Measurements from ENCODE around the gene MAD1L1. TPM values are rescaled to one million over a fixed set of nuclear protein-coding genes. Genes with fewer than 3 reads are reported as not detected.

MAD1L1 gene
- total RNA-seq, 2 donors from 2014 or later = 51.2 to 63.8 TPM

- Mint-ChIP-seq H3K27ac (no peak overlapping the region), H3K4me1 (ENCODE audit: low read depth) (peaks cover under 1% of the 10 kb centered on the region), H3K4me3 (no peak overlapping the region), H3K36me3 (ENCODE audit: insufficient read depth in 2 of 2) (no peaks in the 10 kb centered on the region), H3K9me3 (no peaks in the 10 kb centered on the region), H3K27me3 (ENCODE audit: low read depth) (no peaks in the 10 kb centered on the region)
- no peak for DNase-seq
- no peak for ATAC-seq (replicated peaks in 1 of 2)
These were observed 324.9 kb downstream of the MAD1L1 start for GRCh38 chr7:1907751-1908365.

- DNase-seq (no peak), ATAC-seq (replicated peaks in 1 of 2) (no peak)
- Mint-ChIP-seq H3K4me3 (no peak overlapping the region), H3K36me3 (ENCODE audit: insufficient read depth in 2 of 2) (no peaks in the 10 kb centered on the region), H3K4me1 (ENCODE audit: low read depth) (no peaks in the 10 kb centered on the region), H3K27me3 (ENCODE audit: low read depth) (no peaks in the 10 kb centered on the region), H3K9me3 (no peaks in the 10 kb centered on the region), H3K27ac (no peak overlapping the region)
These were observed 325.6 kb downstream of the MAD1L1 start for GRCh38 chr7:1906988-1907745.

GRCh38 chr7:1906087-1906830, 326.5 kb downstream of the MAD1L1 start:
- Mint-ChIP-seq H3K4me3 (no peak overlapping the region), H3K36me3 (ENCODE audit: insufficient read depth in 2 of 2) (no peaks in the 10 kb centered on the region), H3K27me3 (ENCODE audit: low read depth) (no peaks in the 10 kb centered on the region), H3K9me3 (no peaks in the 10 kb centered on the region), H3K4me1 (ENCODE audit: low read depth) (no peaks in the 10 kb centered on the region), H3K27ac (no peak overlapping the region)
- DNase-seq (no peak), ATAC-seq (replicated peaks in 1 of 2) (no peak)

GRCh38 chr7:1902231-1902855, 330.4 kb downstream of the MAD1L1 start:
- no peaks in the 10 kb centered on the region for H3K27me3 Mint-ChIP-seq (ENCODE audit: low read depth)

GRCh38 chr7:1901431-1902210, 331.1 kb downstream of the MAD1L1 start:
- ATAC-seq (replicated peaks in 1 of 2) (no peak), DNase-seq (no peak)
- H3K27me3 Mint-ChIP-seq (ENCODE audit: low read depth) = no peaks in the 10 kb centered on the region
- H3K9me3 Mint-ChIP-seq = no peaks in the 10 kb centered on the region
- no peaks in the 10 kb centered on the region for H3K36me3 Mint-ChIP-seq (ENCODE audit: insufficient read depth in 2 of 2)
- no peaks in the 10 kb centered on the region for H3K4me1 Mint-ChIP-seq (ENCODE audit: low read depth)
- no peak overlapping the region for H3K4me3 Mint-ChIP-seq
- no peak overlapping the region for H3K27ac Mint-ChIP-seq

More at GRCh38 chr7:1902231-1902855, 330.4 kb downstream of the MAD1L1 start:
- DNase-seq (no peak), ATAC-seq (replicated peaks in 1 of 2) (no peak)
- Mint-ChIP-seq H3K27ac (no peak overlapping the region), H3K4me3 (no peak overlapping the region), H3K4me1 (ENCODE audit: low read depth) (no peaks in the 10 kb centered on the region), H3K36me3 (ENCODE audit: insufficient read depth in 2 of 2) (no peaks in the 10 kb centered on the region), H3K9me3 (no peaks in the 10 kb centered on the region)

GRCh38 chr7:1900847-1901246, 331.9 kb downstream of the MAD1L1 start:
- Mint-ChIP-seq H3K27ac (no peak overlapping the region), H3K36me3 (ENCODE audit: insufficient read depth in 2 of 2) (no peaks in the 10 kb centered on the region), H3K4me1 (ENCODE audit: low read depth) (no peaks in the 10 kb centered on the region), H3K27me3 (ENCODE audit: low read depth) (no peaks in the 10 kb centered on the region), H3K4me3 (no peak overlapping the region), H3K9me3 (no peaks in the 10 kb centered on the region)
- DNase-seq (no peak), ATAC-seq (replicated peaks in 1 of 2) (no peak)

- no peak overlapping the region for H3K27ac Mint-ChIP-seq
These were observed 332.6 kb downstream of the MAD1L1 start for GRCh38 chr7:1899951-1900762.

GRCh38 chr7:1899196-1899595, 333.5 kb downstream of the MAD1L1 start:
- Mint-ChIP-seq H3K36me3 (ENCODE audit: insufficient read depth in 2 of 2) (no peaks in the 10 kb centered on the region), H3K4me1 (ENCODE audit: low read depth) (no peaks in the 10 kb centered on the region), H3K27ac (no peak overlapping the region), H3K27me3 (ENCODE audit: low read depth) (no peaks in the 10 kb centered on the region), H3K4me3 (no peak overlapping the region), H3K9me3 (no peaks in the 10 kb centered on the region)
- DNase-seq (no peak), ATAC-seq (replicated peaks in 1 of 2) (no peak)

More at GRCh38 chr7:1899951-1900762, 332.6 kb downstream of the MAD1L1 start:
- no peak for DNase-seq
- no peak for ATAC-seq (replicated peaks in 1 of 2)
- no peak overlapping the region for H3K4me3 Mint-ChIP-seq
- no peaks in the 10 kb centered on the region for H3K9me3 Mint-ChIP-seq
- H3K27me3 Mint-ChIP-seq (ENCODE audit: low read depth) = no peaks in the 10 kb centered on the region
- H3K4me1 Mint-ChIP-seq (ENCODE audit: low read depth) = no peaks in the 10 kb centered on the region
- H3K36me3 Mint-ChIP-seq (ENCODE audit: insufficient read depth in 2 of 2) = no peaks in the 10 kb centered on the region

GRCh38 chr7:1898628-1899185, 334.0 kb downstream of the MAD1L1 start:
- Mint-ChIP-seq H3K27me3 (ENCODE audit: low read depth) (no peaks in the 10 kb centered on the region), H3K4me3 (no peak overlapping the region), H3K36me3 (ENCODE audit: insufficient read depth in 2 of 2) (no peaks in the 10 kb centered on the region), H3K4me1 (ENCODE audit: low read depth) (no peaks in the 10 kb centered on the region), H3K9me3 (no peaks in the 10 kb centered on the region), H3K27ac (no peak overlapping the region)
- DNase-seq (no peak), ATAC-seq (replicated peaks in 1 of 2) (no peak)

- DNase-seq (no peak), ATAC-seq (replicated peaks in 1 of 2) (no peak)
- Mint-ChIP-seq H3K27me3 (ENCODE audit: low read depth) (no peaks in the 10 kb centered on the region), H3K36me3 (ENCODE audit: insufficient read depth in 2 of 2) (no peaks in the 10 kb centered on the region), H3K27ac (no peak overlapping the region), H3K4me3 (no peak overlapping the region), H3K9me3 (no peaks in the 10 kb centered on the region), H3K4me1 (ENCODE audit: low read depth) (no peaks in the 10 kb centered on the region)
These were observed 334.7 kb downstream of the MAD1L1 start for GRCh38 chr7:1897861-1898627.

GRCh38 chr7:1897076-1897860, 335.5 kb downstream of the MAD1L1 start:
- H3K36me3 Mint-ChIP-seq (ENCODE audit: insufficient read depth in 2 of 2) = no peaks in the 10 kb centered on the region
- ATAC-seq (replicated peaks in 1 of 2) (peak in 1 of 2 donors; percentile 56), DNase-seq (no peak)
- no peaks in the 10 kb centered on the region for H3K9me3 Mint-ChIP-seq
- H3K4me3 Mint-ChIP-seq = no peak overlapping the region
- no peaks in the 10 kb centered on the region for H3K4me1 Mint-ChIP-seq (ENCODE audit: low read depth)
- no peak overlapping the region for H3K27ac Mint-ChIP-seq
- no peaks in the 10 kb centered on the region for H3K27me3 Mint-ChIP-seq (ENCODE audit: low read depth)

All from activated T-cell treated with anti-CD3 and anti-CD28 coated beads, Interleukin-2, amount 50 U/mL, for 72 hours (primary cell).